CD14-positive monocyte (primary cell): ENCODE results near the gene CD79B. TPM values are rescaled to one million over a fixed set of nuclear protein-coding genes. Genes with fewer than 3 reads are reported as not detected.

Experiments
- DNase-seq, 3 donors: peaks; one replicate each; pipeline ENCODE4 v3.0.0-alpha.2; 2011 to 2022
- H2AFZ ChIP-seq: 2 replicates; pipeline ENCODE4 v1.6.0; 2012; ENCODE audit warnings: mild to moderate bottlenecking, low read depth, low read length, inconsistent platforms; ENCODE audit not compliant: insufficient read depth, poor library complexity, severe bottlenecking
- H3K27ac ChIP-seq, 2 donors: 1 replicate in 1 of 2; 2 replicates in 1 of 2; pipeline ENCODE4 v1.5.1; 2012 to 2013; ENCODE audit warnings: low read length in 2 of 2, control low read depth in 1 of 2, inconsistent platforms in 1 of 2, low read depth in 1 of 2, mild to moderate bottlenecking in 1 of 2
- H3K27me3 ChIP-seq, 2 donors: one replicate each; pipeline versions ENCODE4 v1.6.0 to v1.6.1; 2011 to 2013; ENCODE audit warnings: low read length in 2 of 2; ENCODE audit not compliant: control insufficient read depth in 2 of 2, insufficient read depth in 2 of 2
- H3K36me3 ChIP-seq, 2 donors: replicated peaks in 1 of 2; 1 replicate in 1 of 2; 2 replicates in 1 of 2; pipeline versions ENCODE4 v1.5.1 to v1.6.1; 2012 to 2013; ENCODE audit warnings: low read length in 2 of 2, control low read depth in 1 of 2, inconsistent platforms in 1 of 2, mild to moderate bottlenecking in 1 of 2; ENCODE audit not compliant: insufficient read depth in 2 of 2, control insufficient read depth in 1 of 2
- H3K4me1 ChIP-seq, 2 donors: 1 replicate in 1 of 2; 2 replicates in 1 of 2; pipeline versions ENCODE4 v1.5.1 to v1.6.1; 2012 to 2013; ENCODE audit warnings: low read length in 2 of 2, control low read depth in 1 of 2, inconsistent platforms in 1 of 2, mild to moderate bottlenecking in 1 of 2, moderate library complexity in 1 of 2; ENCODE audit not compliant: insufficient read depth in 2 of 2, control insufficient read depth in 1 of 2
- H3K4me2 ChIP-seq: replicated peaks from 2 replicates; pipeline ENCODE3; 2012; ENCODE audit warnings: low read length, moderate library complexity, mild to moderate bottlenecking; ENCODE audit not compliant: poor library complexity, severe bottlenecking; ENCODE audit errors: extremely low read depth
- H3K4me3 ChIP-seq, 3 experiments: fragments of 200-600 bp in 1 of 3; sonication (generic) in 1 of 3; replicated peaks in 1 of 3; 1 replicate in 2 of 3; 2 replicates in 1 of 3; pipeline ENCODE4 v1.5.1; 2011 to 2013; ENCODE audit warnings: low read length in 3 of 3, mild to moderate bottlenecking in 3 of 3, control low read depth in 2 of 3, low read depth in 2 of 3, inconsistent platforms in 1 of 3, moderate library complexity in 1 of 3
- H3K79me2 ChIP-seq: 2 replicates; pipeline ENCODE4 v1.6.0; 2012; ENCODE audit warnings: mild to moderate bottlenecking, control low read depth, inconsistent platforms, low read length, moderate library complexity; ENCODE audit not compliant: insufficient read depth
- H3K9ac ChIP-seq: 2 replicates; pipeline ENCODE4 v1.6.0; 2017; ENCODE audit warnings: low read length, mild to moderate bottlenecking; ENCODE audit not compliant: insufficient read depth, poor library complexity, severe bottlenecking
- H3K9me3 ChIP-seq, 2 donors: replicated peaks in 1 of 2; 1 replicate in 1 of 2; 2 replicates in 1 of 2; pipeline versions ENCODE4 v1.5.1 to v1.6.1; 2012 to 2013; ENCODE audit warnings: low read length in 2 of 2, control low read depth in 1 of 2; ENCODE audit not compliant: control insufficient read depth in 1 of 2, insufficient read depth in 1 of 2
- H4K20me1 ChIP-seq: 2 replicates; pipeline ENCODE4 v1.6.0; 2012; ENCODE audit warnings: mild to moderate bottlenecking, low read length, control low read depth, moderate library complexity; ENCODE audit not compliant: insufficient read depth
- H3K27ac Mint-ChIP-seq, 7 donors: one replicate each; pipeline ENCODE4 v1.8.0; 2020; ENCODE audit warnings: mild to moderate bottlenecking in 7 of 7, mixed read lengths in 7 of 7, moderate library complexity in 6 of 7, inconsistent platforms in 2 of 7
- H3K27me3 Mint-ChIP-seq, 3 donors: one replicate each; pipeline ENCODE4 v1.8.0; 2021 to 2022; ENCODE audit warnings: low read depth in 3 of 3, mild to moderate bottlenecking in 3 of 3, mixed read lengths in 3 of 3, moderate library complexity in 3 of 3, inconsistent platforms in 1 of 3
- H3K36me3 Mint-ChIP-seq, 2 donors: one replicate each; pipeline ENCODE4 v1.8.0; 2020; ENCODE audit warnings: mixed read lengths in 2 of 2, inconsistent platforms in 1 of 2, mild to moderate bottlenecking in 1 of 2
- H3K4me1 Mint-ChIP-seq: one replicate; pipeline ENCODE4 v1.8.0; 2020; ENCODE audit warnings: mild to moderate bottlenecking, mixed read lengths
- H3K4me3 Mint-ChIP-seq, 2 donors: one replicate each; pipeline ENCODE4 v1.8.0; 2020; ENCODE audit warnings: mild to moderate bottlenecking in 2 of 2, mixed read lengths in 2 of 2, moderate library complexity in 1 of 2
- H3K9me3 Mint-ChIP-seq, 7 donors: one replicate each; pipeline ENCODE4 v1.8.0; 2020 to 2022; ENCODE audit warnings: mixed read lengths in 7 of 7, mild to moderate bottlenecking in 6 of 7, moderate library complexity in 6 of 7, inconsistent platforms in 2 of 7
- CTCF ChIP-seq: fragments of 200-600 bp; IDR thresholded peaks from one replicate; pipeline ENCODE4 v1.8.0; 2022; ENCODE audit warnings: antibody characterized with exemption, mild to moderate bottlenecking
- WGBS: methylation state at CpG from one replicate; pipeline ENCODE4 v1.1.5; 2013; ENCODE audit warnings: missing lambda C conversion rate; ENCODE audit not compliant: insufficient coverage; 5-methylcytosine and 5-hydroxymethylcytosine counted together
- intact Hi-C, 2 donors: fragments of 100-400 bp; cut with micrococcal nuclease; formaldehyde crosslinking; loops; one replicate each; pipeline versions ENCODE4 v1.15.0 to v1.15.1; 2023
- polyA plus RNA-seq, 3 donors: library from polyadenylated mRNA; depleted of rRNA in 1 of 3; unstranded in 2 of 3; stranded (reverse) in 1 of 3; fragments of 300-500 nt in 2 of 3; fragments of >200 nt in 1 of 3; fragmentation: Illumina TruSeq in 2 of 3; gene quantifications; 1 replicate in 2 of 3; 2 replicates in 1 of 3; pipeline ENCODE4 v1.2.3, GENCODE V29; 2012 to 2021

The CD79B gene
- polyA plus RNA-seq, 3 donors: 19.6 to 21.8 (median 20.9) TPM

- no peak for TF ChIP-seq CTCF
- H3K27me3 Mint-ChIP-seq: peaks cover 5 to 12% (median 5%) of the 10 kb centered on the region in 3 donors
- intact Hi-C loops: loop anchor here in 1 of 2 donors (10.0 kb wide), 1 partner anchor 357 kb away; no protein-coding TSS in a partner anchor
- Histone ChIP-seq H3K79me2 (no peaks in the 10 kb centered on the region), H2AFZ (no peak overlapping the region), H3K9ac (no peak overlapping the region), H3K4me3 (no peak overlapping the region), H3K27ac (no peak overlapping the region), H3K4me2 (no peak overlapping the region), H3K27me3 (no peaks in the 10 kb centered on the region), H3K9me3 (no peaks in the 10 kb centered on the region), H3K4me1 (peaks cover 24 to 26% of the 10 kb centered on the region in 2 donors), H4K20me1 (no peaks in the 10 kb centered on the region), H3K36me3 (peaks cover 0 to 8% of the 10 kb centered on the region in 2 donors)
- H3K9me3 Mint-ChIP-seq: peaks cover 0 to 2% (median 0%) of the 10 kb centered on the region in 7 donors
- peaks cover 4 to 5% of the 10 kb centered on the region in 2 donors for H3K36me3 Mint-ChIP-seq
- WGBS: 91% methylated on average over 5 of the region's 10 CpGs
- H3K27ac Mint-ChIP-seq: no peak overlapping the region
- peak overlapping the region in 1 of 2 donors; percentile 31 for H3K4me3 Mint-ChIP-seq
- peaks cover 27% of the 10 kb centered on the region for H3K4me1 Mint-ChIP-seq
- DNase-seq: no peak
Measured at GRCh38 chr17:63928172-63928666, 3.9 kb downstream of the CD79B start.

- Histone ChIP-seq H3K4me1 (peaks cover 22 to 23% of the 10 kb centered on the region in 2 donors), H3K36me3 (peaks cover 0 to 8% of the 10 kb centered on the region in 2 donors)
- no peak overlapping the region for H3K4me3 Mint-ChIP-seq
Measured at GRCh38 chr17:63927464-63928171, 4.5 kb downstream of the CD79B start.

More at GRCh38 chr17:63927464-63928171, 4.5 kb downstream of the CD79B start:
- DNase-seq: no peak
- Histone ChIP-seq H3K27ac (no peak overlapping the region), H3K79me2 (no peaks in the 10 kb centered on the region), H3K4me2 (no peak overlapping the region), H3K27me3 (no peaks in the 10 kb centered on the region), H4K20me1 (no peaks in the 10 kb centered on the region), H3K9ac (no peak overlapping the region), H3K4me3 (no peak overlapping the region), H3K9me3 (no peaks in the 10 kb centered on the region), H2AFZ (no peak overlapping the region)
- H3K27ac Mint-ChIP-seq: no peak overlapping the region
- H3K4me1 Mint-ChIP-seq: peaks cover 26% of the 10 kb centered on the region
- intact Hi-C loops: loop anchor here in 1 of 2 donors (10.0 kb wide), 1 partner anchor 357 kb away; no protein-coding TSS in a partner anchor
- WGBS: 66% methylated on average over 6 of the region's 8 CpGs
- H3K36me3 Mint-ChIP-seq: peaks cover 4 to 5% of the 10 kb centered on the region in 2 donors
- TF ChIP-seq CTCF: no peak
- peaks cover 3 to 6% (median 5%) of the 10 kb centered on the region in 3 donors for H3K27me3 Mint-ChIP-seq
- H3K9me3 Mint-ChIP-seq: no peaks in the 10 kb centered on the region
